H7 (cell line): ENCODE data around the gene SEMA4D. TPM values are rescaled to one million over a fixed set of nuclear protein-coding genes. Genes with fewer than 3 reads are reported as not detected.

Source experiments
- DNase-seq: peaks from one replicate; pipeline ENCODE4 v3.0.0; 2012
- H3K27me3 ChIP-seq: 2 replicates; pipeline ENCODE4 v1.6.0; 2011; ENCODE audit warnings: mild to moderate bottlenecking, low read length; ENCODE audit not compliant: control insufficient read depth, insufficient read depth
- H3K36me3 ChIP-seq: replicated peaks from 2 replicates; pipeline ENCODE4 v1.5.1; 2011; ENCODE audit warnings: low read length; ENCODE audit not compliant: control insufficient read depth, insufficient read depth
- H3K4me3 ChIP-seq: 2 replicates; pipeline ENCODE4 v1.5.1; 2011; ENCODE audit warnings: low read depth, mild to moderate bottlenecking, control low read depth, low read length, moderate library complexity; ENCODE audit not compliant: insufficient read depth
- total RNA-seq: library from RNA; depleted of rRNA; stranded (reverse); fragments of >200 nt; shearing (Covaris generic); gene quantifications from 2 replicates; pipeline ENCODE4 v1.2.3, GENCODE V29; 2014; rRNA removed

SEMA4D gene
- total RNA-seq, 1 experiment from 2014 or later = 17.0 TPM

GRCh38 chr9:89315482-89315881 lies 182.4 kb downstream of the SEMA4D start:
- Histone ChIP-seq H3K27me3 (no peaks in the 10 kb centered on the region), H3K4me3 (no peak overlapping the region), H3K36me3 (peaks cover 17% of the 10 kb centered on the region)
- DNase-seq = no peak

GRCh38 chr9:89314955-89315354 lies 183.0 kb downstream of the SEMA4D start:
- no peak overlapping the region for H3K4me3 ChIP-seq
- no peaks in the 10 kb centered on the region for H3K27me3 ChIP-seq
- peaks cover 17% of the 10 kb centered on the region for H3K36me3 ChIP-seq
- no peak for DNase-seq

GRCh38 chr9:89313842-89314241 lies 184.1 kb downstream of the SEMA4D start:
- Histone ChIP-seq H3K4me3 (no peak overlapping the region; the same call in 1 of the 2 replicates), H3K27me3 (no peaks in the 10 kb centered on the region), H3K36me3 (peaks cover 17% of the 10 kb centered on the region)
- no peak for DNase-seq

- H3K4me3 ChIP-seq = peak overlapping the region; percentile 99
- DNase-seq = no peak
- H3K27me3 ChIP-seq = no peaks in the 10 kb centered on the region
- peaks cover 14% of the 10 kb centered on the region for H3K36me3 ChIP-seq
These were observed 185.7 kb downstream of the SEMA4D start for GRCh38 chr9:89312222-89312571.

- Histone ChIP-seq H3K36me3 (peaks cover 13% of the 10 kb centered on the region), H3K27me3 (no peaks in the 10 kb centered on the region), H3K4me3 (peak overlapping the region; percentile 99)
- peak; percentile 84 for DNase-seq
These were observed 186.3 kb downstream of the SEMA4D start for GRCh38 chr9:89311346-89312221.

Other genes starting within 250 kb of the SEMA4D start
- gene CKS2, start 186.9 kb downstream of the SEMA4D start, total RNA-seq = 280 and 303 TPM in 2 replicates
- 51.6 and 74.8 TPM in 2 replicates for gene SECISBP2, start 179.6 kb downstream of the SEMA4D start, total RNA-seq
- 3.7 and 7.5 TPM in 2 replicates for gene GADD45G, start 106.9 kb upstream of the SEMA4D start, total RNA-seq